Measurements from ENCODE around the gene PTPRN2. TPM values are rescaled to one million over a fixed set of nuclear protein-coding genes. Genes with fewer than 3 reads are reported as not detected.

The PTPRN2 gene
- total RNA-seq, 1 donor from 2014 or later = 15.4 TPM

DNA sequence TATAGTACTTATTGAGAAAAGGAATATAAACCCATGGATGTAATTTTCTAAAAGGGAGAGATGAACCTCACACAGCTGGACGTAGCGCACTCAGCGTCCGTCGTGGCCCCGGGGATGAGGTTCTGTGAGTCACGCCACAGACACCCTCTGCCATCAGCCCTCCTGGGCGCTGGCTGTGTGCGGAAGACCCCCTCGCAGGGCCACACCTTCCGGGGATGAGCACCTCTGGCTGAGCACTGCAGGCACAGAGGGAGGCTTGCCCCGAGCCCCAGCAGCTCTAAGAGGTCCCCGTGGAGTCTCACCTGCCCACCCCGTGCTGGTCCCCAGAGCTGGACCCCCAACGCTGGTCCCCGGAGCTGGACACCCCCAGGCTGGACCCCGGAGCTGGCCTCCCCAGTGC, 215.8 kb downstream of the PTPRN2 start:
- H3K4me3 Mint-ChIP-seq = no peak overlapping the region
- no peaks in the 10 kb centered on the region for H3K36me3 Mint-ChIP-seq
- no peak for DNase-seq (ENCODE audit: extremely low spot score, unreplicated experiment)
- TF ChIP-seq, protein P1, sequence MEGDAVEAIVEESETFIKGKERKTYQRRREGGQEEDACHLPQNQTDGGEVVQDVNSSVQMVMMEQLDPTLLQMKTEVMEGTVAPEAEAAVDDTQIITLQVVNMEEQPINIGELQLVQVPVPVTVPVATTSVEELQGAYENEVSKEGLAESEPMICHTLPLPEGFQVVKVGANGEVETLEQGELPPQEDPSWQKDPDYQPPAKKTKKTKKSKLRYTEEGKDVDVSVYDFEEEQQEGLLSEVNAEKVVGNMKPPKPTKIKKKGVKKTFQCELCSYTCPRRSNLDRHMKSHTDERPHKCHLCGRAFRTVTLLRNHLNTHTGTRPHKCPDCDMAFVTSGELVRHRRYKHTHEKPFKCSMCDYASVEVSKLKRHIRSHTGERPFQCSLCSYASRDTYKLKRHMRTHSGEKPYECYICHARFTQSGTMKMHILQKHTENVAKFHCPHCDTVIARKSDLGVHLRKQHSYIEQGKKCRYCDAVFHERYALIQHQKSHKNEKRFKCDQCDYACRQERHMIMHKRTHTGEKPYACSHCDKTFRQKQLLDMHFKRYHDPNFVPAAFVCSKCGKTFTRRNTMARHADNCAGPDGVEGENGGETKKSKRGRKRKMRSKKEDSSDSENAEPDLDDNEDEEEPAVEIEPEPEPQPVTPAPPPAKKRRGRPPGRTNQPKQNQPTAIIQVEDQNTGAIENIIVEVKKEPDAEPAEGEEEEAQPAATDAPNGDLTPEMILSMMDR (conservative IDR thresholded peaks at IDR 0.05) = no peak
- H3K27me3 Mint-ChIP-seq = peaks cover 8% of the 10 kb centered on the region
- no peak overlapping the region for H3K27ac Mint-ChIP-seq
- no peaks in the 10 kb centered on the region for H3K4me1 Mint-ChIP-seq (ENCODE audit: unreplicated experiment)
- no peaks in the 10 kb centered on the region for H3K9me3 Mint-ChIP-seq

DNA sequence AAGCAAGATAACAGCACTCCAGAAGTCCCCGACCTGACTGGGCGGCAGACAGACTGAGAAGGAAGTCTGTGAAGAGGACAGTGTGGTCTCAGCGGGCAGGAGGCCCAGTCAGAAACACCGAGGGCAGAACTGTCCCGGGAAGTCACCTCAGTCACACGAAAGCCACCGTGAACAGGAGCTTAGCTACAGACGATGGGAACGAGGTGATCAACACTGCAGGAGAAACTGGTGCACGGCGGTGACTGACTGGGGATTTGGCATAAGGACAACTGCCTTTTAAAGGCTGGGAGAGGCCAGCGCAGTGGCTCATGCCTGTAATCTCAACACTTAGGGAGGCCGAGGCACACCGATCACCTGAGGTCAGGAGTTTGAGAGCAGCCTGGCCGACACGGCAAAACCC, 217.8 kb downstream of the PTPRN2 start:
- no peaks in the 10 kb centered on the region for H3K9me3 Mint-ChIP-seq
- TF ChIP-seq, protein P1 (conservative IDR thresholded peaks at IDR 0.05) = no peak
- no peaks in the 10 kb centered on the region for H3K4me1 Mint-ChIP-seq (ENCODE audit: unreplicated experiment)
- DNase-seq (ENCODE audit: extremely low spot score, unreplicated experiment) = no peak
- no peak overlapping the region for H3K4me3 Mint-ChIP-seq
- H3K27ac Mint-ChIP-seq = no peak overlapping the region
- H3K27me3 Mint-ChIP-seq = peaks cover 8% of the 10 kb centered on the region
- no peaks in the 10 kb centered on the region for H3K36me3 Mint-ChIP-seq

DNA sequence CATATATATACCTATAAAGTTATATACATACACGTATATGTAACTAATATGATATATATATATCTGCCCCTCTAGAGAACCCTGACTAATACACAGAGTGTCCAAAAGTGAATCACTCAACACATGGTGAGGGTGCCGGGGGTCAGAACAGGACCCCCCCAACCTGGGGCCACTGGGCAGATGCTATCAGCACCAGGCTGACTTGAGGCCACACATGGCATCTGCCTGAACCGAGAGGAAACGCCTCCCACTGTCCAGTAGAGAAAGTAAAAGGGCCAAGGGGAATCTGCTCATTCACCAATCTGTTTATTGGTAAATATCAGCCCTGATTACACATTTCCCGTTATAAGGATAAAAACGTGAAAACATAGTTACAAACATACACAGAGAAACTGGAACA, 218.3 kb downstream of the PTPRN2 start:
- Mint-ChIP-seq H3K36me3 (no peaks in the 10 kb centered on the region), H3K27ac (no peak overlapping the region)
- TF ChIP-seq, protein P1 (conservative IDR thresholded peaks at IDR 0.05) = no peak

DNA sequence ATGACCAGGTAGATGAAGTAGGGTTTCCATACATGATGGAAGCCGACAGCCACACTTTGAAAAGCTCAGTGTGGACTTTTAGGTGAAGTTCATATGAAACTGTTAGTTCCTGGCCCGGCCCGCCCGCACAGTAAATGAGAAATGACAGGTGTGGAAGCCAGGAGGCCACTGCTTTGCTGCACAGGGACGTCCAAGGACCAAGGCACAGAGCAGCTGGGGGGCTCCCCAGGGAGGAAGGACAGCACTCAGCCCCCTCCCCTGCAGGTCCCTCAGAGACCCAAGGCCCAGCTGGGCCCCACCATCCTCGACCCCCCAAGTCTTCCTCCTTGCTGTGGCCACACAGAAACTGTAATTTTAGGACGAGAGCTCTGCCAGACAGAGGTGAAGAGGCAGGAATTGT, 219.2 kb downstream of the PTPRN2 start:
- Mint-ChIP-seq H3K9me3 (no peaks in the 10 kb centered on the region), H3K4me3 (no peak overlapping the region), H3K27me3 (peaks cover 9% of the 10 kb centered on the region), H3K27ac (no peak overlapping the region), H3K4me1 (ENCODE audit: unreplicated experiment) (no peaks in the 10 kb centered on the region), H3K36me3 (no peaks in the 10 kb centered on the region)
- no peak for DNase-seq (ENCODE audit: extremely low spot score, unreplicated experiment)
- TF ChIP-seq, protein P1 (conservative IDR thresholded peaks at IDR 0.05) = no peak

More for the DNA sequence above, 218.3 kb downstream of the PTPRN2 start:
- Mint-ChIP-seq H3K27me3 (peaks cover 11% of the 10 kb centered on the region), H3K4me1 (ENCODE audit: unreplicated experiment) (no peaks in the 10 kb centered on the region), H3K4me3 (no peak overlapping the region), H3K9me3 (no peaks in the 10 kb centered on the region)
- no peak for DNase-seq (ENCODE audit: extremely low spot score, unreplicated experiment)

DNA sequence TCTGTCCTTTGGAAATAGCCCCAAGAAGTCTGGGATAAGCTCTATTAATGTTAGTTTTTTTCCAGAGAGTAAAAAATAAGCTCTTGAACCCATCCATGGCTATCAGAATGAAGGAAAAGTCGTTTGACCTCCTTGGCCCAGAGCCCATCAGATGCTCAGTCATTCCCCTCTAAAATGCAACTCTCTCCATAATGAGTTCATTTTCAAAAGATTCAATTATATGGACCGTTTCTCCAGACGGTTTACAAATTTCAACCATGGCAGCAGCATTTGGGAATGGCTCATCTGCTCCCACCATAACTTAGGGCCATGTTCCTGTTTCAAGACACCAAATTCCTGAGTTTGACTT, 220.0 kb downstream of the PTPRN2 start:
- TF ChIP-seq, protein P1 (conservative IDR thresholded peaks at IDR 0.05) = no peak
- Mint-ChIP-seq H3K4me1 (ENCODE audit: unreplicated experiment) (no peaks in the 10 kb centered on the region), H3K36me3 (no peaks in the 10 kb centered on the region), H3K4me3 (no peak overlapping the region), H3K27me3 (peaks cover 16% of the 10 kb centered on the region), H3K9me3 (no peaks in the 10 kb centered on the region), H3K27ac (no peak overlapping the region)
- DNase-seq (ENCODE audit: extremely low spot score, unreplicated experiment) = no peak

Data from type B pancreatic cell (in vitro differentiated cells).